ENCODE data around the gene SCO2.

The SCO2 gene

GRCh38 chr22:50476868-50477267 is 48.5 kb downstream of the SCO2 start:
- no peak overlapping the region for H3K4me3 ChIP-seq (ENCODE audit: control insufficient read depth, low read depth, low read length)
- no peak for TF ChIP-seq CTCF (conservative IDR thresholded peaks at IDR 0.05; ENCODE audit: control insufficient read depth, insufficient read depth, low read depth, low read length)
- DNase-seq (ENCODE audit: low read depth): no peak

GRCh38 chr22:50475652-50476002 is 49.8 kb downstream of the SCO2 start:
- DNase-seq (ENCODE audit: low read depth): no peak
- H3K4me3 ChIP-seq (ENCODE audit: control insufficient read depth, low read depth, low read length): peak overlapping the region; percentile 50
- no peak for TF ChIP-seq CTCF (conservative IDR thresholded peaks at IDR 0.05; ENCODE audit: control insufficient read depth, insufficient read depth, low read depth, low read length)

GRCh38 chr22:50474710-50475651 is 50.4 kb downstream of the SCO2 start, which contains the start of gene SBF1:
SBF1 (minus strand) TSS chr22:50475035; CDS start chr22:50474840, 195 bp downstream.
- TF ChIP-seq CTCF (conservative IDR thresholded peaks at IDR 0.05; ENCODE audit: control insufficient read depth, insufficient read depth, low read depth, low read length): no peak
- H3K4me3 ChIP-seq (ENCODE audit: control insufficient read depth, low read depth, low read length): peak within 1 kb of the TSS; percentile 59
- peak; percentile 80 for DNase-seq (ENCODE audit: low read depth)

GRCh38 chr22:50473855-50474671 is 51.3 kb downstream of the SCO2 start:
- peak; percentile 61 for DNase-seq (ENCODE audit: low read depth)
- TF ChIP-seq CTCF (conservative IDR thresholded peaks at IDR 0.05; ENCODE audit: control insufficient read depth, insufficient read depth, low read depth, low read length): no peak

More at GRCh38 chr22:50473855-50474671, 51.3 kb downstream of the SCO2 start:
- peak overlapping the region; percentile 59 for H3K4me3 ChIP-seq (ENCODE audit: control insufficient read depth, low read depth, low read length)
